Psoas muscle (tissue), 8 donors: Measurements from ENCODE around the gene TMEM270. TPM values are rescaled to one million over a fixed set of nuclear protein-coding genes. Genes with fewer than 3 reads are reported as not detected.

Source experiments
- ATAC-seq, 4 donors: fragments of 200-7000 bp; cut with Tn5 transposase; one replicate each; pipeline ENCODE4 v1.9.1; 2020; ENCODE audit warnings: moderate library complexity in 3 of 4, mild to moderate bottlenecking in 2 of 4
- DNase-seq, 2 donors: peaks; one replicate each; pipeline ENCODE4 v3.0.0-alpha.2; 2020
- H3K27ac ChIP-seq: fragments of 200-600 bp; one replicate; pipeline ENCODE4 v1.8.0; 2022
- H3K27me3 ChIP-seq, 3 donors: fragments of 200-600 bp in 1 of 3; one replicate each; pipeline versions ENCODE4 v1.6.1 to v1.8.0; 2013 to 2022; ENCODE audit warnings: low read length in 2 of 3, mild to moderate bottlenecking in 2 of 3, moderate library complexity in 1 of 3; ENCODE audit not compliant: insufficient read depth in 3 of 3
- H3K36me3 ChIP-seq, 2 donors: fragments of 200-600 bp in 1 of 2; one replicate each; pipeline versions ENCODE4 v1.6.1 to v1.8.0; 2013 to 2022; ENCODE audit warnings: low read depth in 1 of 2, mild to moderate bottlenecking in 1 of 2, moderate library complexity in 1 of 2; ENCODE audit not compliant: insufficient read depth in 1 of 2
- H3K4me1 ChIP-seq: fragments of 200-600 bp; one replicate; pipeline ENCODE4 v1.8.0; 2022
- H3K4me3 ChIP-seq: fragments of 200-600 bp; one replicate; pipeline ENCODE4 v1.8.0; 2022; ENCODE audit warnings: mild to moderate bottlenecking
- H3K9me3 ChIP-seq: fragments of 200-600 bp; one replicate; pipeline ENCODE4 v1.8.0; 2022
- CTCF ChIP-seq: fragments of 200-600 bp; IDR thresholded peaks from one replicate; pipeline ENCODE4 v1.8.0; 2022; ENCODE audit warnings: antibody characterized with exemption
- WGBS, 3 donors: extraction: QIAGEN DNeasy Blood & Tissue Kit; methylation state at CpG; one replicate each; pipeline versions ENCODE4 v1.1.6 to v1.1.7; 2013; 5-methylcytosine and 5-hydroxymethylcytosine counted together
- intact Hi-C, 2 donors: fragments of 100-400 bp; cut with DNase I; formaldehyde crosslinking; loops; one replicate each; pipeline versions ENCODE4 v1.11.0 to v1.14.2; 2022
- polyA plus RNA-seq, 3 donors: library from polyadenylated mRNA; stranded (reverse); fragments of 200-250 nt; gene quantifications; one replicate each; pipeline ENCODE4 v1.2.3, GENCODE V29; 2013
- total RNA-seq, 4 donors: library from RNA; stranded (reverse); fragmentation: NEBNext Ultra II Directional in 2 of 4; extraction: Animal tissue kit (Norgen Biotek cat#: 25700) in 2 of 4; gene quantifications; one replicate each; pipeline versions ENCODE4 v1.2.1 to v1.2.4, GENCODE V29; 2021 to 2023
- donor health status: healthy with polysubstance abuse.
- donor health status: DM: no; HTN: no; CAD: no; lungs with moderate emphysema.
- donor health status: Bipolar disorder and iron deficiency.
- donor health status: healthy.
- donor health status: DM: yes; HTN: yes; CAD: no.
- donor health status: DM: no; HTN: no; CAD: no.
- donor health status: DM: no; HTN: no; CAD: no.
- donor health status: DM: yes; HTN: yes; CAD: no.

TMEM270 gene
- total and polyA plus RNA-seq, 7 donors = not detected

DNA sequence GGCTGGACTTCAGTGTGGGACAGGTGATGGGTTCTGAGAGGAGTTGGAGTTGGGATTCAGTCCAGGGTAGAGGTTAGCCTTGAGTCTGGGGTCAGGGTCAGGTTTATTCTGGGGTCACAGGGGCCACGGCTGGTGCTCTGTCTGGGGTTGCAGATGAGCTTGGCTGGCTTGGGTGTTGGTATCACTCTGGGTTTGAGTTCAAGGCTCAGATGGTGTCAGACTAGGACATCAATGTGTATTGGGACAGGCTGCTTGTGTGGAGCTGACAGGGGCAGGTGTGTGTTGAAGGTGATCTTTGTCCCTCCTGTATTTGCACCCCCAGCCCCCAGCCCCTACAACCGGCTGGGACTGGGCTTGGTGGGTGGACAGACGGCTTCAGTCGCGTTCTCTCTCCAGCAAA, 26.8 kb downstream of the TMEM270 start:
- 92 to 95% (median 93%) methylated on average over 5 of the region's 5 CpGs for WGBS, 3 donors
- H3K9me3 ChIP-seq = no peaks in the 10 kb centered on the region
- H3K4me3 ChIP-seq = no peak overlapping the region
- DNase-seq = no peak
- H3K27me3 ChIP-seq = peaks cover 0 to 19% (median 0%) of the 10 kb centered on the region in 3 donors
- ATAC-seq = no peak
- no peaks in the 10 kb centered on the region for H3K36me3 ChIP-seq
- H3K27ac ChIP-seq = no peak overlapping the region
- no peak for TF ChIP-seq CTCF
- peaks cover 5% of the 10 kb centered on the region for H3K4me1 ChIP-seq
- intact Hi-C loops = no loop called here

GRCh38 chr7:73888959-73889358, 28.0 kb downstream of the TMEM270 start:
- Histone ChIP-seq H3K4me3 (no peak overlapping the region), H3K4me1 (peaks cover 16% of the 10 kb centered on the region), H3K27ac (no peak overlapping the region), H3K36me3 (no peaks in the 10 kb centered on the region), H3K27me3 (peaks cover 0 to 19% (median 0%) of the 10 kb centered on the region in 3 donors), H3K9me3 (no peaks in the 10 kb centered on the region)
- no peak for DNase-seq
- WGBS, 3 donors = 78 to 91% (median 85%) methylated on average over 6 of the region's 6 CpGs
- no peak for TF ChIP-seq CTCF
- no peak for ATAC-seq
- intact Hi-C loops = no loop called here

- no peak overlapping the region for H3K27ac ChIP-seq
- intact Hi-C loops = no loop called here
These were observed 29.7 kb downstream of the TMEM270 start for GRCh38 chr7:73890555-73891147.

GRCh38 chr7:73891178-73891885, 30.4 kb downstream of the TMEM270 start:
- Histone ChIP-seq H3K27me3 (peaks cover 0 to 15% (median 0%) of the 10 kb centered on the region in 3 donors), H3K36me3 (no peaks in the 10 kb centered on the region), H3K9me3 (peaks cover 7% of the 10 kb centered on the region), H3K4me1 (peaks cover 12% of the 10 kb centered on the region), H3K27ac (no peak overlapping the region), H3K4me3 (no peak overlapping the region)
- TF ChIP-seq CTCF = no peak
- DNase-seq (peak in 1 of 2 donors; percentile 42), ATAC-seq (no peak)
- intact Hi-C loops = no loop called here
- WGBS, 3 donors = 63 to 85% (median 68%) methylated on average over 16 of the region's 16 CpGs

More at GRCh38 chr7:73890555-73891147, 29.7 kb downstream of the TMEM270 start:
- Histone ChIP-seq H3K36me3 (no peaks in the 10 kb centered on the region), H3K9me3 (peaks cover 1% of the 10 kb centered on the region), H3K27me3 (peaks cover 0 to 19% (median 0%) of the 10 kb centered on the region in 3 donors), H3K4me1 (peaks cover 16% of the 10 kb centered on the region), H3K4me3 (no peak overlapping the region)
- WGBS, 3 donors = 89 to 94% (median 93%) methylated on average over 16 of the region's 16 CpGs
- DNase-seq (peak in 1 of 2 donors; percentile 44), ATAC-seq (no peak)
- TF ChIP-seq CTCF = no peak
